Vagina (tissue), 2 donors: Measurements from ENCODE around the gene TTC38.

Experiments
- CTCF ChIP-seq, 3 experiments: fragments of 450-650 bp in 2 of 3; fragments of 200-600 bp in 1 of 3; sonication (generic) in 1 of 3; IDR thresholded peaks; one replicate each; pipeline ENCODE4 v1.5.1; 2017 to 2019; ENCODE audit warnings: antibody characterized with exemption in 3 of 3, mild to moderate bottlenecking in 2 of 3, moderate library complexity in 2 of 3
- POLR2AphosphoS5 ChIP-seq, 2 donors: sonication (generic); formaldehyde crosslinking; IDR thresholded peaks; one replicate each; pipeline ENCODE4 v1.9.0; 2017; ENCODE audit warnings: antibody characterized with exemption in 2 of 2, mild to moderate bottlenecking in 2 of 2, low read depth in 1 of 2; ENCODE audit not compliant: insufficient read depth in 1 of 2

- no peak for TF ChIP-seq POLR2AphosphoS5 (IDR thresholded peaks at IDR 0.05; ENCODE audit: insufficient read depth in 1 of 2, low read depth in 1 of 2)
- no peak for TF ChIP-seq CTCF (IDR thresholded peaks at IDR 0.05)
Measured at GRCh38 chr22:46219636-46220035, 48.2 kb upstream of the TTC38 start.
